GM20000 (cell line): Measurements from ENCODE around the gene NCKAP5.

Experiments used
- DNase-seq: peaks from one replicate; pipeline ENCODE4 v3.0.0; 2012; ENCODE audit warnings: low spot score
- TF ChIP-seq, protein P1 (sequence below): IDR thresholded peaks from 2 replicates; pipeline ENCODE4 v1.5.1; 2012; ENCODE audit warnings: mild to moderate bottlenecking, control low read depth; ENCODE audit errors: extremely low read depth, missing control alignments

The NCKAP5 gene

DNA sequence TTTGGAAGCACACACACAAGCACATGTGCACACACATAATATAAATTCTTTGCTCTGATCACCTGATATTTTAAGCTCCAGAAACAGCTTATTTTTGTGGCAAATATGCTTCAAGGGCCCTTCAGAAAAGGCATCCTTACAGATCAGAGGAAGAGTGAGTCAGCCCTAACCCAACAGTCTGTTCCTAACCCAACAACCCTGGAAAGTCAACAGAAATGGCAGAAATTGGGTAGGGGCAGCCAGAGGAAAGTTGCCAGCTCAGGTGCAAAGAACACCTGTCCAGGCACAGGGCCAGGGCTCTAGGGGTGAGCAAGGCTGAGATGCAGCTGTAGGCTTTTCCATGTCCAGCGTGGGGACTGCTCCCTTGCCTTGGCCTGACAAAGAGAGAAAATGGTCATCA is 6.4 kb upstream of the NCKAP5 start:
- no peak for DNase-seq
- TF ChIP-seq, protein P1, sequence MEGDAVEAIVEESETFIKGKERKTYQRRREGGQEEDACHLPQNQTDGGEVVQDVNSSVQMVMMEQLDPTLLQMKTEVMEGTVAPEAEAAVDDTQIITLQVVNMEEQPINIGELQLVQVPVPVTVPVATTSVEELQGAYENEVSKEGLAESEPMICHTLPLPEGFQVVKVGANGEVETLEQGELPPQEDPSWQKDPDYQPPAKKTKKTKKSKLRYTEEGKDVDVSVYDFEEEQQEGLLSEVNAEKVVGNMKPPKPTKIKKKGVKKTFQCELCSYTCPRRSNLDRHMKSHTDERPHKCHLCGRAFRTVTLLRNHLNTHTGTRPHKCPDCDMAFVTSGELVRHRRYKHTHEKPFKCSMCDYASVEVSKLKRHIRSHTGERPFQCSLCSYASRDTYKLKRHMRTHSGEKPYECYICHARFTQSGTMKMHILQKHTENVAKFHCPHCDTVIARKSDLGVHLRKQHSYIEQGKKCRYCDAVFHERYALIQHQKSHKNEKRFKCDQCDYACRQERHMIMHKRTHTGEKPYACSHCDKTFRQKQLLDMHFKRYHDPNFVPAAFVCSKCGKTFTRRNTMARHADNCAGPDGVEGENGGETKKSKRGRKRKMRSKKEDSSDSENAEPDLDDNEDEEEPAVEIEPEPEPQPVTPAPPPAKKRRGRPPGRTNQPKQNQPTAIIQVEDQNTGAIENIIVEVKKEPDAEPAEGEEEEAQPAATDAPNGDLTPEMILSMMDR: no peak

DNA sequence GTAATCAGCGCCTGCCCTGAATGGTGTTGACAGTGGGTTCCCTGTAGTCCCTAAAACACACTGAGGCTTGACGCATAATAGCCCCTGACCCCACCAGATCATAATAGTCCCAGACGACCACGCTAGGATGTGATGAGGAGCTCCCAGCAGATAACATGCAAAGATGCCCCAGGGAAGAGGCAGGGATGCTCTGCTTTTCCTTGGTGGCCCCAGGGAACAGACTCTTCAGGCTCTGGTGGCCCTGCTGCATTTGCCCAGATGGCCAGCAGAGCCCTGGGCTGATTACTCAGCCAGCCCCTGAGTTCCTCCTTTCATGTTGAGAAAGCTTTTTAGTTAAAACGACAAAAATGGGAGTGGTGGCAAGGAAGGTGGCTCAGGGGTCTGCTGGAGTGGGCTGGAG is 5.9 kb upstream of the NCKAP5 start:
- no peak for DNase-seq
- TF ChIP-seq, protein P1: no peak

DNA sequence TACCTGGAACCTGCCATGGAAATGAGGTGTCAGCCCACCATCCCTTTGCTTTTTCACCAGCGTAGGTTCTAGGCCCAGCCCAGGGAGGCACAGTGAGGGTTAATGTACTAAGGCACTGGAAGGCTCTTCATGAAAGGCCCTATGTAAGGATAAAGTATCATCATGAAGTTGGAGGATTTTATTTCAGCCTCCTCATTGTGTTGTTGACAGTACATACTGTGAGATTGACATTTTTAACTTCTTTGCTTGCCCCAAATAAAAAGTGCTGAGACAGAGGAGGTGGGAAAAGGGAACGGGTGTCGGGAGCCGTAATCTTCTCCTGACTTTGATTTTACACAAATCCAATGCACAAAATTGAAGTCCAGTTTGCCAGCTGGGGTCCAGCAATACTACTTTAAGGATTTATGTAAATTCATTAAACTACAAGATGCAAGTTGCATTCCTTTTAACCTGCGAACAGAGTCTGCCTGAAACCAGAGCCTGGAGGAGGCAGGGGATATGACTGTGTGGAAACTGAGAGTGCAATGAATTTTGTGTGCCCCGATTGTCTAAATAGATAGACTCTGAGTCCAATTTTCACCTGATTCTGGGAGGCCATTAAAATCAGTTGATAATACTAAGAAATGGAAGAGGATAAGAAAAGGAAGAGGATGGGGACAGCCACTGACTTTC is 5.4 kb upstream of the NCKAP5 start:
- TF ChIP-seq, protein P1: no peak
- DNase-seq: no peak

DNA sequence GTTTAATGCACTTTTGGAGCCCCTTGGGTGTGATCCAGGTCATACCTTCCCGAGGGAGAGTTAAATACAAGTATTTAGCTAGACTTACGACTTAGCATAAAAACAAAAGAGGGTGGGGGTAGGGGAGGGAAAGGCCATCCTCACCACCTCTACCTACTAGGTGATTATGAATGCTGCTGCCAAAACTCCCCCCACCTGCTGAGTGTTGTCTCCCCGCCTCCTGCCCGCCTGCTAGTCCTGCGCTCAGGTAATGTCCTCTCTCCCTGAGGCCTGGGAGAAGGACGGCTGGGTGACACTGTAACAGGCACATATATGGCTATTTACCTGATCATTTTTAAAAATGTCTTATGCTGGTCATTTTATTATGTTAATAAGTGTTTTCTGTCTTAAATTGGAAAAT is 3.0 kb upstream of the NCKAP5 start:
- TF ChIP-seq, protein P1: no peak
- no peak for DNase-seq

DNA sequence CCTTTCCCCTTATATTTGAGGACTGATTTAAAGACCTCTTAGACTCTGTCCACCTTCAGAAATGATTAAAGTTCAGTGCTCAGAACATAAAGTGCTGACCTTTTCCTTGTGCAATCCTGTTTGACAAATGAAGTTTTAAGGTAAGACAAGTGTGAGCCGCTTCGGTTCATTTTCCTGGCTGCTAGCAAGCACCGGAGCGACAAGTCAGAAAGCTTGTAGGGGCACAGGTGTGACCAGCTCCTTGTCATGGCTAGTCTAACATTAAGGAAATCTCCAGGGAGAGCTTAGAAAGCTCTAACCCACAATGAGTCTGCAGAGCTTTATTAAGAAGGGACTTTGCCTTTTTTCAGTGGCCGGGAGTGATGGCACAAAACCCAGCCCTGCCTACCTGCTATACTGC is 2.3 kb upstream of the NCKAP5 start:
- DNase-seq: no peak
- TF ChIP-seq, protein P1: no peak

DNA sequence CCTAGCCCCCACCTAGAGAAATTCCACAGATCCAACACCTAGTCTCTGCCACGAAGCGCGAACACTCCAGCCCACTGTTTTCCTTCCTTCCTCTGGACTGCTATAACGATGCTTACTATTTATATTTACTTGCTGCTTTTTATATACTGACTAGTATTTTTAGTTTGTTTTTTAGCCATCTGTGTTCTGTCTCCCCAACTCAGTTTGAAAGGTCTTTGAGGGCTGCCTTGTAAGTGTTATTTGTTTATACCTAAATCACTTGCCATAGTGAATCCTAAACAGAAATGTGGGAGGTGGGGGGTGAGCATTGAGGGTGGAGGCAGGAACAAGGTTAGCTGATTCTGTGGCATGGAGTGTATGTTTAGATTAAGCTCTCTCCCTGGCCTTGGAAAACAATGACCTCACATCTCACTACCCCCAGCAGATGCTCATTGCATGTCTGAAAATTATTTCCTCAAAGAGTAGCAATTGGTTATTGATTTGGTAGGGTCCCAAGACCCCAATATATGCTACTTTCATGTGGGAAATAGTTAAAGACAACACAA is 1.1 kb upstream of the NCKAP5 start:
- TF ChIP-seq, protein P1: no peak
- no peak for DNase-seq

DNA sequence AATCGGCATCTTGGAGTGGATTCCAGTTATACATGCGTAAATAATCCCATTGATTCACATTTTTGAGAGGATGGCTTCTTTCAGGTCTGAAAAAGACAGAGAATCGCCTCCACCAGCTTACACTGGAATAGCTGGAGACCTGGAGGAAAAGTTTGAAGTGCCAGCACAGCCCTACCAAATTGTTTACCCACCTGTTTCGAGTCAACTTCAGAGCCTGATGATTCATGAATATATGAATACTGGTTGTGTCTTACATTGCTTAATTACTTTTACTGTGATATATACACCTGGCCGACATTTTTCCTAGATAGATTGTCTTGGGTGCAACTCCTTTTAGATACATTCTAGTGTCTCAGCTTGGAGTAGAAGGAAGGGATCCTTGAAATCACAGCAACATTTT is 335 bp upstream of the NCKAP5 start:
- no peak for DNase-seq
- TF ChIP-seq, protein P1: no peak
